Gastrocnemius medialis (tissue), 4 donors: Measurements from ENCODE around the gene TRIM75. TPM values are rescaled to one million over a fixed set of nuclear protein-coding genes. Genes with fewer than 3 reads are reported as not detected.

Experiments
- ATAC-seq, 2 donors: fragments of 150-250 bp; one replicate each; pipeline ENCODE4 v1.9.1; 2016
- DNase-seq, 2 donors: peaks; one replicate each; pipeline ENCODE4 v3.0.0-alpha.2; 2019
- H3K27ac ChIP-seq, 4 donors: fragments of 200-600 bp; sonication (generic); 1 replicate in 1 of 4; 2 replicates in 3 of 4; pipeline ENCODE4 v1.5.1; 2016 to 2018; ENCODE audit warnings: mild to moderate bottlenecking in 2 of 4, moderate library complexity in 1 of 4
- H3K27me3 ChIP-seq, 3 donors: fragments of 200-600 bp; sonication (generic) in 2 of 3; 1 replicate in 1 of 3; 2 replicates in 2 of 3; pipeline versions ENCODE4 v1.5.1 to v1.6.0; 2016 to 2019; ENCODE audit warnings: mild to moderate bottlenecking in 1 of 3, moderate library complexity in 1 of 3
- H3K36me3 ChIP-seq, 2 donors: fragments of 200-600 bp; sonication (generic) in 1 of 2; one replicate each; pipeline ENCODE4 v1.5.1; 2017 to 2018
- H3K4me1 ChIP-seq, 2 donors: fragments of 200-600 bp; sonication (generic) in 1 of 2; one replicate each; pipeline ENCODE4 v1.5.1; 2016 to 2017; ENCODE audit warnings: mild to moderate bottlenecking in 2 of 2
- H3K4me3 ChIP-seq, 4 donors: fragments of 200-600 bp; sonication (generic) in 3 of 4; 1 replicate in 1 of 4; 2 replicates in 3 of 4; pipeline ENCODE4 v1.5.1; 2016 to 2019; ENCODE audit warnings: mild to moderate bottlenecking in 2 of 4
- H3K9me3 ChIP-seq, 3 donors: fragments of 200-600 bp; sonication (generic) in 2 of 3; 1 replicate in 1 of 3; 2 replicates in 2 of 3; pipeline ENCODE4 v1.5.1; 2016 to 2019
- CTCF ChIP-seq, 5 experiments: fragments of 450-650 bp in 3 of 5; fragments of 200-600 bp in 2 of 5; sonication (generic) in 2 of 5; IDR thresholded peaks in 4 of 5; conservative IDR thresholded peaks in 1 of 5; 1 replicate in 4 of 5; 2 replicates in 1 of 5; pipeline ENCODE4 v1.5.1; 2016 to 2019; ENCODE audit warnings: antibody characterized with exemption in 5 of 5, mild to moderate bottlenecking in 3 of 5, moderate library complexity in 3 of 5
- POLR2A ChIP-seq, 2 donors: fragments of 450-650 bp; IDR thresholded peaks; one replicate each; pipeline ENCODE4 v1.6.1; 2017; ENCODE audit warnings: antibody characterized with exemption in 2 of 2, mild to moderate bottlenecking in 2 of 2, moderate library complexity in 2 of 2
- in situ Hi-C, 4 donors: fragments of 200-750 bp; cut with MboI; loops; one replicate each; pipeline versions ENCODE4 v1.15.0 to v1.8.0; 2017; ENCODE audit warnings: low sequenced_read_pairs in 4 of 4
- intact Hi-C: fragments of 100-400 bp; cut with DNase I; formaldehyde crosslinking; loops from one replicate; pipeline ENCODE4 v1.15.1; 2023; ENCODE audit warnings: low total_unique reads
- total RNA-seq, 4 donors: library from RNA; depleted of rRNA; stranded (reverse); fragments of >200 nt; gene quantifications; one replicate each; pipeline versions ENCODE4 v1.1.0 to v1.2.3, GENCODE V29; 2016

TRIM75 gene
- total RNA-seq, 4 donors from 2014 or later = not detected

DNA sequence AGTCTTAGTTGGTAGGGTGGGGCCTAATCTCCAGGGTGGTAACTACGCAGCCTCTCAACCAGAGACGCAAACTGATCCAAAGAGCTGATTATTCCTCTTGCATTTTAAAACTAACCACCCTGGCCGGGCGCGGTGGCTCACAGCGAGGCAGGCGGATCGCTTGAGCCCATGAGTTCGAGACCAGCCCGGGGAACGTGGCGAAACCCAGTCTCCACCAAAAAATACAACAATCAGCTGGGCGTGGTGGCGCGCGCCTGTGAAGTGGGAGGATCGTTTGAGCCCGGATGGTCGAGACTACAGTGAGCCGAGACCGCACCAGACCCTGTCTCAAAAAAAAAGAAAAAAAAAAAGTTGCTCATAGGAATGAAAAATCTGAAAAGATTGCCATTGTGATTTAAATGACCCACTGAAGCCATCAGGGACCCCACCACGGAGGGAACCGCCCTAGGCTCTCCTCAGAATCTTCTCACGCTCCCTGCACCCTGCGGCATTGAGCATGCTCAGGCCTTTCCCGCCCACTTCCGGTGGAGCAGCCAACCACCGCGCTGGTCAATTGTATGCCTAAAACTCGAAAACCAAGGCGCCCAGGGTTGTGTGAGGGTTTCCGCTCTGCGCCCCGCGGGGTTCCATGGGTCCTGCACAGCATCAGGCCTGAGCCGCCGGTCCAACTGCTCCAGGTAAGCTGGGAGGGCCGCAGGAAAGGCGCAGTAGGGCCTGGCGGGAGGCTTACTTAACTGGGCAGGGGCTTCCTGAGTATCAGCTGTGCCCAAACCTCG, 22.0 kb upstream of the TRIM75 start, which contains the start of gene TRIM60:
TRIM60 (plus strand) TSS at position 564 of the 776 bp plus-strand sequence. CDS start 8,074 bp downstream, outside the sequence.
- Histone ChIP-seq H3K36me3 (no peaks in the 10 kb centered on the region), H3K27ac (no peak within 1 kb of the TSS), H3K4me1 (no peaks in the 10 kb centered on the region), H3K9me3 (no peaks in the 10 kb centered on the region), H3K27me3 (no peaks in the 10 kb centered on the region), H3K4me3 (no peak within 1 kb of the TSS)
- in situ Hi-C loops (no loop called here), intact Hi-C loops (no loop called here)
- ATAC-seq = no peak
- no peak for DNase-seq
- TF ChIP-seq POLR2A (IDR thresholded peaks at IDR 0.05) = no peak
- no peak for TF ChIP-seq CTCF (IDR thresholded peaks at IDR 0.05 in 4 of 5, conservative IDR thresholded peaks at IDR 0.05 in 1 of 5)

DNA sequence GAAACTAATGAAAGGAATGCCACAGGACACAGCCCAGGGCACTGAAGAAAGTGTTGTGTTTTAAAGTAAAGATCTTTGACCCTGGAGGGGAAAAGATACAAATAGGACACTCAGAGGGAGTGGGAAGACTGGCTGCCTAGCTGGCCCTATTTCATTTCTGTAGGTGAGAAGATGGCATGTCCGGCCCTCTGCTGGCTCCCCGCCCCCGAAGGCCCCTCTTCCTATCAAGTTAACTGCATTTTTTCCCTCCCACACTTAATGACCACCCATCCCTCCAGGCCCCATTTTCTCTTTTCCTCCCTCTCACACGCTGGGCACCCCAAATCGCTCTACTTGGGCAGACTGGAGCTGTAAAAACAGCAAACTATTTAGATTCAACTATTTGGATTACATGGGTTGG, 5.5 kb upstream of the TRIM75 start:
- DNase-seq (no peak), ATAC-seq (no peak)
- H3K9me3 ChIP-seq = no peaks in the 10 kb centered on the region
- H3K36me3 ChIP-seq = no peaks in the 10 kb centered on the region
- no peak overlapping the region for H3K27ac ChIP-seq
- in situ Hi-C loops (no loop called here), intact Hi-C loops (no loop called here)
- H3K4me3 ChIP-seq = no peak overlapping the region
- no peaks in the 10 kb centered on the region for H3K4me1 ChIP-seq
- no peaks in the 10 kb centered on the region for H3K27me3 ChIP-seq
- TF ChIP-seq POLR2A (IDR thresholded peaks at IDR 0.05) (no peak), CTCF (IDR thresholded peaks at IDR 0.05 in 4 of 5, conservative IDR thresholded peaks at IDR 0.05 in 1 of 5) (no peak)

DNA sequence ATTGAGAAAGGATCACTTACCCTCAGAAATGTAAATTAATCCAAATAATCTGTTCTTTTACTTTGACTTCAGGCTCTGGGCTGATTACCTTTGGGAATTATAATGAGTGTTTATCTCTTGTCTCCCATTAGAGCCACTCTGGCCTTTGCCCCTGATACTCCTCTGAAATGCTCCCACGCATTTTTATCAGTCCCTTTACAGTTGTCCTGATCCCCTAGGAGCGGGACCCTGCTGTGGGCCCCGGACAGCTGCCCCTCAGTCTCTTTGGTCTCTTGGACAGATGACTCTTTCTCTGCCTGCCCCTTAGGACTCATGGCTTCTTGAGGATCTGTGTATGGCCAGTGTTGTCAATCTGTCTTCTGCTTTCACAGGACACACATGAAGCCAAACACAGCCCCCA, 1.0 kb upstream of the TRIM75 start:
- TF ChIP-seq POLR2A (IDR thresholded peaks at IDR 0.05) (no peak), CTCF (IDR thresholded peaks at IDR 0.05 in 4 of 5, conservative IDR thresholded peaks at IDR 0.05 in 1 of 5) (no peak)
- Histone ChIP-seq H3K27me3 (no peaks in the 10 kb centered on the region), H3K27ac (no peak overlapping the region), H3K9me3 (no peaks in the 10 kb centered on the region), H3K4me3 (no peak overlapping the region), H3K4me1 (no peaks in the 10 kb centered on the region), H3K36me3 (no peaks in the 10 kb centered on the region)
- DNase-seq (no peak), ATAC-seq (no peak)
- intact Hi-C loops = no loop called here
- in situ Hi-C loops = no loop called here

DNA sequence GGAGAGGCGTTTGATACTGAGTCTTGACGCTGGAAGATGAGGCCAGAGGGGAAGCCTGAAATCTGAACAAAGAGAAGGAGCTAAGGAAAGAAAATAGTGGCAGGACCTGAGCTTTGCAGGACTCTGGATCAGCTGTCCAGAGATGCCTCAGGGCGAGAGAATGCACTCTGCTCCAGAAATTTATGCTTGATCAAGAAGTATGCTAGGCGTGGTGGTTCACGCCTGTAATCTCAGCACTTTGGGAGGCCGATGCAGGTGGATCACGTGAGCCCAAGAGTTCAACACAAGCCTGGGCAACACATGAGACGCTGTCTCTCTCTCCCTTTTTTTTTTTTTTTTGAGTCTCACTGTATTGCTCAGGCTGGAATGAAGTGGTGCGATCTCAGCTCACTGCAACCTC, 1.9 kb downstream of the TRIM75 start:
- Histone ChIP-seq H3K4me1 (no peaks in the 10 kb centered on the region), H3K9me3 (no peaks in the 10 kb centered on the region), H3K36me3 (no peaks in the 10 kb centered on the region), H3K27ac (no peak overlapping the region), H3K4me3 (no peak overlapping the region), H3K27me3 (no peaks in the 10 kb centered on the region)
- intact Hi-C loops = no loop called here
- no peak for ATAC-seq
- TF ChIP-seq POLR2A (IDR thresholded peaks at IDR 0.05) (no peak), CTCF (IDR thresholded peaks at IDR 0.05 in 4 of 5, conservative IDR thresholded peaks at IDR 0.05 in 1 of 5) (no peak)
- no peak for DNase-seq
- in situ Hi-C loops = no loop called here
